ENCODE results near the gene ZFYVE28.

DNA sequence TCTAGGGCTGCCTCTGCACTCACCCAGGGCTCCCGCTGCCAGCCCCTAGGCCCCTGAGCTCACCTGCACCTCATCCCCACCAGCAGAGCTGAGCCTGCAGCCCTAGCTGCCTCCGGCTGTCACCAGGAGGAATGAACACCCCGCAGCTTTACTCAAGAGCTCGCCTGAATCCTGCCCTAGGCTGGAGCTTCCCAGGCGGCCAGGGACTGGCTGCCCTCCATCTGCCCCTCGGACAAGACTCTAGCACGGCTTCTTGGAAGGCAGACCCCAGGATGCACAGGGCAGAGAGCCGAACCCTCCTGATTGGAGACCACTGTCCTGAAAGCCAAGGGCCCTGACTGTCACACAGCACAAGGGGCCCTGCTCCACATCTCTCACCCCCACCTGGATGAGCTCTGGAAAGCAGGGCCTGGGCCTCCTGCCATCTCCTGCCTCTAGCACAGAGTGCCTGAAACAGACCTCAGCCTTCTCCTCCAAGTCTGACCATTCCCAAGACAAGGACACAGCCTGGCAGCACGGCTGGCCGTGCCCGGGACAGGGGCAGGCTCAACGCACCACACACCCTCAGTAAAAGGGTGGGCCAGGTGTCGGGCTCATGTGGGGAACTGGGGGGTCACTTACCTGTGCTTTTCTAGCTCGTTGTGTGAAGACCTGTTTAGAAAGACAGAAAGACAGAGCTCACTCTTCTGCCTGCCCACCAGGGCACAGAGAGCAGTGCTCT is 160.9 kb downstream of the ZFYVE28 start:
- TF ChIP-seq, protein P1, sequence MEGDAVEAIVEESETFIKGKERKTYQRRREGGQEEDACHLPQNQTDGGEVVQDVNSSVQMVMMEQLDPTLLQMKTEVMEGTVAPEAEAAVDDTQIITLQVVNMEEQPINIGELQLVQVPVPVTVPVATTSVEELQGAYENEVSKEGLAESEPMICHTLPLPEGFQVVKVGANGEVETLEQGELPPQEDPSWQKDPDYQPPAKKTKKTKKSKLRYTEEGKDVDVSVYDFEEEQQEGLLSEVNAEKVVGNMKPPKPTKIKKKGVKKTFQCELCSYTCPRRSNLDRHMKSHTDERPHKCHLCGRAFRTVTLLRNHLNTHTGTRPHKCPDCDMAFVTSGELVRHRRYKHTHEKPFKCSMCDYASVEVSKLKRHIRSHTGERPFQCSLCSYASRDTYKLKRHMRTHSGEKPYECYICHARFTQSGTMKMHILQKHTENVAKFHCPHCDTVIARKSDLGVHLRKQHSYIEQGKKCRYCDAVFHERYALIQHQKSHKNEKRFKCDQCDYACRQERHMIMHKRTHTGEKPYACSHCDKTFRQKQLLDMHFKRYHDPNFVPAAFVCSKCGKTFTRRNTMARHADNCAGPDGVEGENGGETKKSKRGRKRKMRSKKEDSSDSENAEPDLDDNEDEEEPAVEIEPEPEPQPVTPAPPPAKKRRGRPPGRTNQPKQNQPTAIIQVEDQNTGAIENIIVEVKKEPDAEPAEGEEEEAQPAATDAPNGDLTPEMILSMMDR (IDR thresholded peaks at IDR 0.05) = no peak
- no peak for TF ChIP-seq POLR2A (IDR thresholded peaks at IDR 0.05)

All from stomach (tissue), 4 donors.